ENCODE results near the gene MPP1.

MPP1 gene

GRCh38 chrX:154730253-154730891 is 74.9 kb downstream of the MPP1 start:
- no peak for DNase-seq

GRCh38 chrX:154729439-154729838 is 75.8 kb downstream of the MPP1 start:
- DNase-seq = no peak

All from stimulated activated CD4-positive, alpha-beta T cell treated with anti-CD3 and anti-CD28 coated beads, Interleukin-4, amount 100 ng/mL, for 1 hour (primary cell).